ENCODE results near the gene ETAA1.

GRCh38 chr2:67374481-67374880 is 22.7 kb upstream of the ETAA1 start:
- no peak for TF ChIP-seq CTCF (IDR thresholded peaks at IDR 0.05)
- no peak for TF ChIP-seq POLR2A (IDR thresholded peaks at IDR 0.05)
